Measurements from ENCODE around the gene RSBN1. TPM values are rescaled to one million over a fixed set of nuclear protein-coding genes. Genes with fewer than 3 reads are reported as not detected.

The RSBN1 gene
- total RNA-seq, 2 donors from 2014 or later: 14.2 to 17.4 TPM

GRCh38 chr1:113792986-113793385 is 19.3 kb downstream of the RSBN1 start:
- peak overlapping the region in 2 of 4 donors; percentile 71 to 87 for H3K27ac ChIP-seq

GRCh38 chr1:113792471-113792870 is 19.8 kb downstream of the RSBN1 start:
- DNase-seq: no peak
- 84 to 94% methylated on average over 5 of the region's 5 CpGs for WGBS, 2 donors
- no peak for ATAC-seq
- peak overlapping the region in 1 of 4 donors; percentile 87 for H3K27ac ChIP-seq
- peaks cover 42% of the 10 kb centered on the region for H3K4me1 ChIP-seq
- no peak overlapping the region for H3K4me3 ChIP-seq
- H3K9me3 ChIP-seq: no peaks in the 10 kb centered on the region
- H3K36me3 ChIP-seq (replicated peaks in 1 of 2; ENCODE audit: insufficient read depth in 1 of 2, low read depth in 2 of 2): no peaks in the 10 kb centered on the region
- TF ChIP-seq CTCF (IDR thresholded peaks at IDR 0.05): no peak
- TF ChIP-seq POLR2A (IDR thresholded peaks at IDR 0.05): no peak
- H3K27me3 ChIP-seq: no peaks in the 10 kb centered on the region
- intact Hi-C loops (cut with DNase I): no loop called here

More at GRCh38 chr1:113792986-113793385, 19.3 kb downstream of the RSBN1 start:
- H3K4me3 ChIP-seq: no peak overlapping the region
- no peak for ATAC-seq
- H3K36me3 ChIP-seq (replicated peaks in 1 of 2; ENCODE audit: insufficient read depth in 1 of 2, low read depth in 2 of 2): no peaks in the 10 kb centered on the region
- no peak for DNase-seq
- peaks cover 47% of the 10 kb centered on the region for H3K4me1 ChIP-seq
- H3K27me3 ChIP-seq: no peaks in the 10 kb centered on the region
- TF ChIP-seq POLR2A (IDR thresholded peaks at IDR 0.05) (no peak), CTCF (IDR thresholded peaks at IDR 0.05) (no peak)
- H3K9me3 ChIP-seq: no peaks in the 10 kb centered on the region
- intact Hi-C loops (cut with DNase I): no loop called here
- WGBS, 2 donors: 17 to 44% methylated on average over 1 of the region's 1 CpG

GRCh38 chr1:113788802-113789201 is 23.5 kb downstream of the RSBN1 start:
- TF ChIP-seq POLR2A (IDR thresholded peaks at IDR 0.05) (no peak), CTCF (IDR thresholded peaks at IDR 0.05) (no peak)
- WGBS, 2 donors: 64% methylated on average over 3 of the region's 3 CpGs
- peaks cover 43% of the 10 kb centered on the region for H3K4me1 ChIP-seq
- H3K27ac ChIP-seq: no peak overlapping the region
- DNase-seq: no peak
- no peaks in the 10 kb centered on the region for H3K9me3 ChIP-seq
- H3K36me3 ChIP-seq (replicated peaks in 1 of 2; ENCODE audit: insufficient read depth in 1 of 2, low read depth in 2 of 2): no peaks in the 10 kb centered on the region
- intact Hi-C loops (cut with DNase I): no loop called here
- ATAC-seq: no peak
- no peak overlapping the region for H3K4me3 ChIP-seq
- no peaks in the 10 kb centered on the region for H3K27me3 ChIP-seq

- intact Hi-C loops (cut with DNase I): no loop called here
- no peaks in the 10 kb centered on the region for H3K36me3 ChIP-seq (replicated peaks in 1 of 2; ENCODE audit: insufficient read depth in 1 of 2, low read depth in 2 of 2)
- no peak for ATAC-seq
- no peak for TF ChIP-seq POLR2A (IDR thresholded peaks at IDR 0.05)
- H3K4me1 ChIP-seq: peaks cover 43% of the 10 kb centered on the region
- no peaks in the 10 kb centered on the region for H3K9me3 ChIP-seq
- no peaks in the 10 kb centered on the region for H3K27me3 ChIP-seq
- no peak overlapping the region for H3K4me3 ChIP-seq
- WGBS, 2 donors: 88 to 92% methylated on average over 3 of the region's 3 CpGs
- no peak for DNase-seq
- H3K27ac ChIP-seq: no peak overlapping the region
Measured at GRCh38 chr1:113787663-113788062, 24.6 kb downstream of the RSBN1 start.

GRCh38 chr1:113786069-113786468 is 26.2 kb downstream of the RSBN1 start:
- intact Hi-C loops (cut with DNase I): no loop called here
- Histone ChIP-seq H3K4me1 (peaks cover 53% of the 10 kb centered on the region), H3K4me3 (no peak overlapping the region), H3K36me3 (replicated peaks in 1 of 2; ENCODE audit: insufficient read depth in 1 of 2, low read depth in 2 of 2) (no peaks in the 10 kb centered on the region), H3K27ac (no peak overlapping the region), H3K9me3 (no peaks in the 10 kb centered on the region), H3K27me3 (no peaks in the 10 kb centered on the region)
- WGBS, 2 donors: 23% methylated on average over 1 of the region's 1 CpG
- TF ChIP-seq POLR2A (IDR thresholded peaks at IDR 0.05): no peak
- no peak for TF ChIP-seq CTCF (IDR thresholded peaks at IDR 0.05)
- ATAC-seq (no peak), DNase-seq (no peak)

All from body of pancreas (tissue), 4 donors.